ENCODE data around the gene P3H3. TPM values are rescaled to one million over a fixed set of nuclear protein-coding genes. Genes with fewer than 3 reads are reported as not detected.

The P3H3 gene
- total and polyA plus RNA-seq, 9 of the 15 experiments (the other 6 are each of a cell fraction or from before 2014, with no cell fraction given), result 0.03 to 15.0 (median 4.8) TPM

DNA sequence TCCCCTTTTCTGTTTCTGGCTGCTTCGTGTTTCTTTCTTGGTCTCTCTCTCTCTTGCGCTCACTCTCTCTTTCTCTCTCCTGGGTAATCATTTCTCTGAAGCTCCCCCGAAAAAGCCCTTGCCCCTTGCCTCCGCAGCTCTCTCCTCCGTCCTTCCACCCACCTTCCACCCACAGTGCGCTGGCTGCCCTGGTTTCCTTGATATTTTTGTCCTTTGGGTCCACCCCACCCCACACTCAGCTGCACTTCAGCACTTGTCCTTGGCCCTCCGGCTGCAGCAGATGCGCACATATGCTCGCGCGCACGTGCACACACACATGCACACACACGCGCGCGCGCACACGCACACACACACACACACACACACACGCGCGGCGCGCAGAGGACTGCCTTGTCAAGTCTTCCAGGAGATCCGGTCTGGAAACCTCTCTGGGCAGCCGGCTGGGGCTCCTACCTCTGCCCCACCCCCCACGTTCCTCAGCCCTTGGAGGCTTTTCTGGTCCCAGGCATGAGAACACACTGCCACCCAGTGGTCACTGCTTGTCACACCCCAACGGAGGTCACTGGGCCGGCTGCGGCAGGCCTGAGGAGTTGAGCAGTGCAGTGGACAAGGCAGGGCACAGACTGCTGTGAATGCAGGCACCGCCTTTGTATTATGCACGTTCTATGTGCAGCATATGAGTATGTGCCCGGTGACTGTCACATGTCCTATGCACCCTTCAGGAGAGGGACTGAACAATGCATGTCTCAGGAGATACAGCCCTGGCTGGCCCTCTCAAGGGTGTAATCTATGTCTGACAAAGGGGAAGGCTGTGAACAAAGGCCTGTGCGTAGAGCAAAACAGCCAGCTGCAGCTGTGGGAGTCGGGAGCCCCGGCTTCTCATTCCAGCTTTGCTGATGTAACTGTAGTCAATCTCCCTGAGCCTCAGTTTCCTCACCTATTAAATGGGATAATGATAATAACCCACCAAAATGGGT lies 49.3 kb upstream of the P3H3 start (continued):
- TF ChIP-seq, protein P1, sequence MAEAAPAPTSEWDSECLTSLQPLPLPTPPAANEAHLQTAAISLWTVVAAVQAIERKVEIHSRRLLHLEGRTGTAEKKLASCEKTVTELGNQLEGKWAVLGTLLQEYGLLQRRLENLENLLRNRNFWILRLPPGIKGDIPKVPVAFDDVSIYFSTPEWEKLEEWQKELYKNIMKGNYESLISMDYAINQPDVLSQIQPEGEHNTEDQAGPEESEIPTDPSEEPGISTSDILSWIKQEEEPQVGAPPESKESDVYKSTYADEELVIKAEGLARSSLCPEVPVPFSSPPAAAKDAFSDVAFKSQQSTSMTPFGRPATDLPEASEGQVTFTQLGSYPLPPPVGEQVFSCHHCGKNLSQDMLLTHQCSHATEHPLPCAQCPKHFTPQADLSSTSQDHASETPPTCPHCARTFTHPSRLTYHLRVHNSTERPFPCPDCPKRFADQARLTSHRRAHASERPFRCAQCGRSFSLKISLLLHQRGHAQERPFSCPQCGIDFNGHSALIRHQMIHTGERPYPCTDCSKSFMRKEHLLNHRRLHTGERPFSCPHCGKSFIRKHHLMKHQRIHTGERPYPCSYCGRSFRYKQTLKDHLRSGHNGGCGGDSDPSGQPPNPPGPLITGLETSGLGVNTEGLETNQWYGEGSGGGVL (CRISPR knock-in tag; IDR thresholded peaks at IDR 0.05), result no peak
- TF ChIP-seq PYGO2 (tag; IDR thresholded peaks at IDR 0.05) (no peak), ZNF212 (CRISPR knock-in tag; IDR thresholded peaks at IDR 0.05) (no peak), NFXL1 (CRISPR knock-in tag; IDR thresholded peaks at IDR 0.05) (no peak), NEUROD1 (IDR thresholded peaks at IDR 0.05; ENCODE audit: borderline replicate concordance, low read depth, low read length, partially characterized antibody) (no peak), CCAR2 (IDR thresholded peaks at IDR 0.05; ENCODE audit: low read depth, low read length) (no peak)
- TF ChIP-seq, protein P2, sequence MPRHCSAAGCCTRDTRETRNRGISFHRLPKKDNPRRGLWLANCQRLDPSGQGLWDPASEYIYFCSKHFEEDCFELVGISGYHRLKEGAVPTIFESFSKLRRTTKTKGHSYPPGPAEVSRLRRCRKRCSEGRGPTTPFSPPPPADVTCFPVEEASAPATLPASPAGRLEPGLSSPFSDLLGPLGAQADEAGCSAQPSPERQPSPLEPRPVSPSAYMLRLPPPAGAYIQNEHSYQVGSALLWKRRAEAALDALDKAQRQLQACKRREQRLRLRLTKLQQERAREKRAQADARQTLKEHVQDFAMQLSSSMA (CRISPR knock-in tag; IDR thresholded peaks at IDR 0.05), result no peak
- TF ChIP-seq, protein P3, sequence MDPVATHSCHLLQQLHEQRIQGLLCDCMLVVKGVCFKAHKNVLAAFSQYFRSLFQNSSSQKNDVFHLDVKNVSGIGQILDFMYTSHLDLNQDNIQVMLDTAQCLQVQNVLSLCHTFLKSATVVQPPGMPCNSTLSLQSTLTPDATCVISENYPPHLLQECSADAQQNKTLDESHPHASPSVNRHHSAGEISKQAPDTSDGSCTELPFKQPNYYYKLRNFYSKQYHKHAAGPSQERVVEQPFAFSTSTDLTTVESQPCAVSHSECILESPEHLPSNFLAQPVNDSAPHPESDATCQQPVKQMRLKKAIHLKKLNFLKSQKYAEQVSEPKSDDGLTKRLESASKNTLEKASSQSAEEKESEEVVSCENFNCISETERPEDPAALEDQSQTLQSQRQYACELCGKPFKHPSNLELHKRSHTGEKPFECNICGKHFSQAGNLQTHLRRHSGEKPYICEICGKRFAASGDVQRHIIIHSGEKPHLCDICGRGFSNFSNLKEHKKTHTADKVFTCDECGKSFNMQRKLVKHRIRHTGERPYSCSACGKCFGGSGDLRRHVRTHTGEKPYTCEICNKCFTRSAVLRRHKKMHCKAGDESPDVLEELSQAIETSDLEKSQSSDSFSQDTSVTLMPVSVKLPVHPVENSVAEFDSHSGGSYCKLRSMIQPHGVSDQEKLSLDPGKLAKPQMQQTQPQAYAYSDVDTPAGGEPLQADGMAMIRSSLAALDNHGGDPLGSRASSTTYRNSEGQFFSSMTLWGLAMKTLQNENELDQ (CRISPR knock-in tag; IDR thresholded peaks at IDR 0.05; ENCODE audit: borderline replicate concordance), result no peak
- TF ChIP-seq, protein P4, sequence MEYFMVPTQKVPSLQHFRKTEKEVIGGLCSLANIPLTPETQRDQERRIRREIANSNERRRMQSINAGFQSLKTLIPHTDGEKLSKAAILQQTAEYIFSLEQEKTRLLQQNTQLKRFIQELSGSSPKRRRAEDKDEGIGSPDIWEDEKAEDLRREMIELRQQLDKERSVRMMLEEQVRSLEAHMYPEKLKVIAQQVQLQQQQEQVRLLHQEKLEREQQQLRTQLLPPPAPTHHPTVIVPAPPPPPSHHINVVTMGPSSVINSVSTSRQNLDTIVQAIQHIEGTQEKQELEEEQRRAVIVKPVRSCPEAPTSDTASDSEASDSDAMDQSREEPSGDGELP (CRISPR knock-in tag; IDR thresholded peaks at IDR 0.05; ENCODE audit: borderline replicate concordance), result peak; percentile 85
- TF ChIP-seq, protein P5, sequence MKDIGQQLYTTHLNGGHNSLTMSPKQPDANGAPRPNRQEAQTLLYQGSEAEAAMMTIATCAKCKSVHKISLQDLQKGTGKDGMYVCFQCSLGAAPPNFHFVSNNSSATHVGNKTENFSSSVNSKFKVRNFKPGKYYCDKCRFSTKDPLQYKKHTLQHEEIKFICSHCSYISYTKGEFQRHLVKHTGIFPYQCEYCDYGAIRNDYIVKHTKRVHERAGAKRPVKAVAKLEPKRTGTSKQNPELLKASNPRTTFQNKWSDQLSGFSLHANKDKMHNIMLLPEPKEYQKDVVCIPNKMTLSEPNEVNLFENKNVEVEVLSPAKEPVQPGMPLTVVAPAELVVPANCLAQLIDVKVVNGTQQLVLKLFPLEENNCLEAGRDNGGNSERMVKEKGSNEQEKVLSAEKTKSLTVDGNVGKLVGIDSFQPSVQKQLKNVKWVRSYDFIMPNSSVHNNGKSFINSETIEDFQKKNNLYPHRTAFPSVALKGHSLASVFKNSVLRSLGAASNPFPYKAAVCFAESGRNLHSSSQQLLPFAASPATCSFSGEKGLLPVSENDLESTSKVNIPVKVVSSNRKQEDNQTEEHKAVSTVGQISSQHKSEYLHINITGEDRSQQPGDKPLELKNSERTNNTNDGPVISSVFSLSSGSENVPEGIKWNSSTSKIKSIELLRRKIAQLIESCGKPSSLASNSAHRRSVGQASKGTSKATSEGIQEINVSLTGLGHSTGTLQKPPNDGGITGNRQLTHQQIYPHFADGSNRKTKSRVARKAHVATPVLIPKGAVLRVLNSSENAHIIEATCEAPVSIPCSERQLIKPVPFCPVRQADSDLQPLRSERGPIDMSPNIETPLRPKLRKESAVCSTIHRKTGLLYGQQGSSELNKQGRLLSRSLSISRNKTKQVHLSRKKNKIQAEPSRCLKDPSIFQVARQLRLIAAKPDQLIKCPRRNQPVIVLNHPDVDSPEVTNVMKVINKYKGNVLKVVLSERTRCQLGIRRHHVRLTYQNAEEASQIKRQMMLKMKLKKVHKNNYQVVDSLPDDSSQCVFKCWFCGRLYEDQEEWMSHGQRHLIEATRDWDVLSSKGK (CRISPR knock-in tag; IDR thresholded peaks at IDR 0.05), result no peak
- TF ChIP-seq, protein P6, sequence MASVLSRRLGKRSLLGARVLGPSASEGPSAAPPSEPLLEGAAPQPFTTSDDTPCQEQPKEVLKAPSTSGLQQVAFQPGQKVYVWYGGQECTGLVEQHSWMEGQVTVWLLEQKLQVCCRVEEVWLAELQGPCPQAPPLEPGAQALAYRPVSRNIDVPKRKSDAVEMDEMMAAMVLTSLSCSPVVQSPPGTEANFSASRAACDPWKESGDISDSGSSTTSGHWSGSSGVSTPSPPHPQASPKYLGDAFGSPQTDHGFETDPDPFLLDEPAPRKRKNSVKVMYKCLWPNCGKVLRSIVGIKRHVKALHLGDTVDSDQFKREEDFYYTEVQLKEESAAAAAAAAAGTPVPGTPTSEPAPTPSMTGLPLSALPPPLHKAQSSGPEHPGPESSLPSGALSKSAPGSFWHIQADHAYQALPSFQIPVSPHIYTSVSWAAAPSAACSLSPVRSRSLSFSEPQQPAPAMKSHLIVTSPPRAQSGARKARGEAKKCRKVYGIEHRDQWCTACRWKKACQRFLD (CRISPR knock-in tag; IDR thresholded peaks at IDR 0.05), result no peak
- TF ChIP-seq, protein P7, sequence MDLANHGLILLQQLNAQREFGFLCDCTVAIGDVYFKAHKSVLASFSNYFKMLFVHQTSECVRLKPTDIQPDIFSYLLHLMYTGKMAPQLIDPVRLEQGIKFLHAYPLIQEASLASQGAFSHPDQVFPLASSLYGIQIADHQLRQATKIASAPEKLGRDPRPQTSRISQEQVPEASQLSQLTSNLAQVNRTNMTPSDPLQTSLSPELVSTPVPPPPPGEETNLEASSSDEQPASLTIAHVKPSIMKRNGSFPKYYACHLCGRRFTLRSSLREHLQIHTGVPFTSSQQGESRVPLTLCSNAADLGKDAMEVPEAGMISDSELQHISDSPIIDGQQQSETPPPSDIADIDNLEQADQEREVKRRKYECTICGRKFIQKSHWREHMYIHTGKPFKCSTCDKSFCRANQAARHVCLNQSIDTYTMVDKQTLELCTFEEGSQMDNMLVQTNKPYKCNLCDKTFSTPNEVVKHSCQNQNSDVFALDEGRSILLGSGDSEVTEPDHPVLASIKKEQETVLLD (IDR thresholded peaks at IDR 0.05), result peak; percentile 80

All from K562 (cell line).